Measurements from ENCODE around the gene NBPF20.
"Not testable (repeated sequence)": the region's sequence is repeated elsewhere in the genome, so short reads cannot be mapped to it uniquely, and the experiment has no call there.

NBPF20 gene

GRCh38 chr1:145425436-145426029 lies at the start of gene NBPF20:
TSS of gene NBPF20 (minus strand) at chr1:145425603. CDS start at chr1:145405272, 20,331 bp downstream.
- DNase-seq: peak; percentile 77

- DNase-seq: not testable (repeated sequence)
These were observed 49.5 kb upstream of the NBPF20 start for GRCh38 chr1:145474837-145475368.

- DNase-seq: not testable (repeated sequence)
These were observed 47.3 kb upstream of the NBPF20 start for GRCh38 chr1:145472731-145473130.

- DNase-seq: not testable (repeated sequence)
These were observed 46.0 kb upstream of the NBPF20 start for GRCh38 chr1:145471365-145471764.

GRCh38 chr1:145465405-145466144 lies 40.2 kb upstream of the NBPF20 start:
- peak; percentile 30 for DNase-seq

GRCh38 chr1:145464708-145465336 lies 39.4 kb upstream of the NBPF20 start:
- DNase-seq: not testable (repeated sequence)

- DNase-seq: not testable (repeated sequence)
These were observed 38.6 kb upstream of the NBPF20 start for GRCh38 chr1:145464017-145464416.

DNA sequence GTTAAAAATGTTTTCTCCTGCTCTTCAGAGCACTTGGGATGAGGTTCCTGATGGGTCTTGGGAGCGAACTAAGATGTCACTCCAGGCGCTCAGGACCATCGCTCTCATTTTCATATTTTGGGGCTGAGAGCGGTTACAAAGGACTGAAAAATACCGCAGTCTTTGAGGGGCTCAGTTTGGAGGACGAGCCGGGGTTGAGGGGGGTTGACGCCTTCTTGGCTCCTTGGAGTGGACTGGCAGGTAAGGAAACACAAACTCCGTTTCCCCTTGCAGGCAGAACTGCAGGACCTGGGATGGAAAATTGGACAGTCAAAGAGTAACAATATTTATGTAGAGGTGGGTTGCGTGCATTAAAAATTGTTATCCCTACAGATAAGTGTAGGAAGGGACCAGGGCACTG lies 35.3 kb upstream of the NBPF20 start:
- not testable (repeated sequence) for DNase-seq

- DNase-seq: not testable (repeated sequence)
These were observed 34.6 kb upstream of the NBPF20 start for GRCh38 chr1:145460048-145460447.

DNA sequence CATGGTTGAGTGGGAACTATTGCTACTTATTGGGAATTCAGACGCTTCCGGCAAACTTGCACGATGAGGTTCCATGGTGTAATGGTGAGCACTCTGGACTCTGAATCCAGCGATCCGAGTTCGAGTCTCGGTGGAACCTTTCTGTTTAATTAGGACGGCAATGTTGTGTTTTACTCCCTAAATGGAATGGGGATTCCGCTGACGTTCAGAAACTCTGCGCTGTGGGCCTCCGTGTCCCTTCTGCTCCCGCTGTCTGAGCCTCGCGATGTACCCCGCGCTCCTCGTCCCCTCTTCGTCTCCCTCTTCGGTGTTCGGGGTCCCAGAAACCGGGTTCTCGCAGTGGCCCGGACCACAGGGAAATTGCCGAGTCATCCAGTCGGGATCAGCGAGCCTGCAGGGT lies 34.2 kb upstream of the NBPF20 start:
- not testable (repeated sequence) for DNase-seq

GRCh38 chr1:145459063-145459462 lies 33.7 kb upstream of the NBPF20 start:
- not testable (repeated sequence) for DNase-seq

GRCh38 chr1:145454824-145455177 lies 29.4 kb upstream of the NBPF20 start:
- DNase-seq: not testable (repeated sequence)

GRCh38 chr1:145453873-145454823 lies 28.7 kb upstream of the NBPF20 start:
- not testable (repeated sequence) for DNase-seq

GRCh38 chr1:145452506-145452905 lies 27.1 kb upstream of the NBPF20 start:
- not testable (repeated sequence) for DNase-seq

GRCh38 chr1:145451914-145452313 lies 26.5 kb upstream of the NBPF20 start:
- DNase-seq: not testable (repeated sequence)

DNA sequence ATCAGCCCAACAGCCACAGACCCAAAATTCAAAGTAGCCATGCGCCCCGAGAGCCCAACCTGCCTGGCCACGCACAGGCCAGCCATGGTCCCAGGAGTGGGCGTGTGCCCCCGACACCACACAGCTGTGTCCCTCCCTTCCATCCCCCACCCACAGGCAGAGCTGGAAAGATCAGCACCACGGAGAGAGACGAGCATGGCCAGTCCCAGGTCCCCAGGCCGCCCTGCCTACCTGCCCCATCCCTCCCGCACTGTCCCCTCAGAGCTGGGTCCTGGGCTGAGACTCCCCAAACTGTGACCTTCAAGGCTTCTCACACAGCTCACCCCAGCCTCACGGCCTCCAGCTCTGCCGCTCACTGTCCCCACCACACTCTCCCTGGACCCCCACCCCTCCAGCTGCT lies 19.8 kb upstream of the NBPF20 start:
- DNase-seq: not testable (repeated sequence)

DNA sequence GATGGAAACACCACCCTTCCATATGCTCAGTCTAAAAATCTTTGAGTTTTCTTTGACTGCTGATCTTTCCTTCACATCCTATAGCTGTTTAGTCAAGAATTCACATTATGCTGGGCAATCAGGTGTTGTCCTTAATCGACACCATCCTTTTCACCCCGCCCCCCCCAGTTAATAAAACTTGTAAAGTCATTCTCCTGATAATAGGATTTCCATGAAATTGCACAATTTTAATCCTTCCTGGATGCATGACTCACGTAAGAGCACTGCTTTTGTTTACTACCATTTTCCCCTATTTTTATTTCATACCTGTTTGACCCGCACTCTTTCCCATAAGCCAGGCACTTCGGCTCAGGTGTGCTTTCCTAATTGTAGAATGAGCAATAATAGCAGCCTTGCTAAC lies 16.9 kb upstream of the NBPF20 start:
- DNase-seq: not testable (repeated sequence)

DNA sequence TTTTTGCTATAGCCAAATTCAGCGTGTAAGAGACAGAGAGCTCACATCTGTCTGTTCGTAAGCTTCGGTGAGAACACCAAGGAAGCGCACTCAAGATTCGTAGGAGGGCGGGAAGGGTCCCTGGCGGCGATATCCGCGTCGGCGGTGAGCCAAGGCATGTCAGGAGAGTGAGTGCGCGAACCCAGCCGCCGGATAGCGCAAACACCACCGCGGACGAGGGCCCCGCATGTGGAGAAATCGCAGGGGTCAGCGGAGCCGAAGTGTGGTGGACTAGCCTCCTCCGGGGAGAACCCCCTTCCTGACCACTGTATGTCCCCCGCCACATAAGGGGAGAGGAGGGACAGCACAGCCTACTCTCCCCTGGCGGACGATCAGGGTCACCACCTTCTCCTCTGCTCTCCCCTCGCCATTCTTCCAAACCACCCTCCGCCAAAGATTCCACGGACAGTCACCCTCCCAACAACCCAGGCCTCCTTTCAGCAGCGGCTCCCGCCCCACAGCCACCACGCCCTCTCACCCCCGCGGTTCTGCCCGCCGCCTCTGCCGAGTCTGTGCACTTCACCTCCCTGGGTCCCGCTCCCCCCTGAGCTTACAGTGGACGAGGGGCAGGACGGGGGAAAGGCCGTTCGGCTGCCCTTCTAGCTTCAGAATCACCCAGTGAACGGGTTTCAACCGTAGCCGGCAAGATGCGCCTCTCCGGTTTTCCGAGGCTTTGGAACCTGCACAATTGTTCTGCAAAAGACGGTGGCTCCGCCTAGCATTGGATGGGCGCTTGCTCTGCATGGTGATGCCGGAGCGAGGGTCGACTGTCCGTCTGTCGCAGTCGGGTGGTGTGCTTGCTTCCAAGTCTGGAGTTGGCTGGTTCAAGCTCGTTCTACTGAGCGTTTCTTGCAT lies 6.2 kb upstream of the NBPF20 start:
- DNase-seq: not testable (repeated sequence)

DNA sequence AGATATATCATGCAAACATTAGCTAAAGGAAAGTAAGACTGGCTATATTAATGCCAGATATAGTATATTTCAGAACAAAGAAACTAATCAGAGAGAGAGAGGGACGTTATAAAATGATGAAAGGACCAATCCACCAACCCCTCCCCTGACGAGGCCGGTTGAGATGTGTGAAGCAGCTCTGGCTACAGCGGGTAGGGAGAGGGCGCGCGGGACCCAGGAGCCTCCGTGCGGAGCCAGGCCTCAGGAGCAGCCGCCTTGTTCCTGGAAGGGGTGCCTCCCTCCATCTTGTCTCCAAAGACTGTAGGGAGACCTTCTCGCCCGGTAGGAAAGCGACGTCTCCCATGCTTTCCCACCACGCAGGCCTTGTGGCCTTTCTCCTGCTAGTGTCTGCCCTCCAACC lies 5.4 kb upstream of the NBPF20 start:
- not testable (repeated sequence) for DNase-seq

GRCh38 chr1:145429329-145429728 lies 3.9 kb upstream of the NBPF20 start:
- not testable (repeated sequence) for DNase-seq

Data from NCI-H510A treated with DMSO at 0.1 percent for 48 hours (cell line).